Right lobe of liver (tissue), 6 donors: ENCODE results near the gene TMEM239. TPM values are rescaled to one million over a fixed set of nuclear protein-coding genes. Genes with fewer than 3 reads are reported as not detected.
A peak's percentile ranks its signal among the peaks of the same experiment; 100 is the strongest.

ENCODE experiments used
- ATAC-seq, 4 donors: fragments of 200-7000 bp; cut with Tn5 transposase; one replicate each; pipeline ENCODE4 v1.9.1; 2020; ENCODE audit warnings: mild to moderate bottlenecking in 4 of 4, moderate library complexity in 4 of 4
- DNase-seq, 3 donors: peaks; one replicate each; pipeline ENCODE4 v3.0.0-alpha.2; 2020
- H3K27ac ChIP-seq, 3 donors: fragments of 200-600 bp; one replicate each; pipeline ENCODE4 v1.8.0; 2022
- H3K27me3 ChIP-seq, 2 donors: fragments of 200-600 bp; one replicate each; pipeline ENCODE4 v1.8.0; 2022
- H3K36me3 ChIP-seq, 4 donors: fragments of 200-600 bp; sonication (generic) in 1 of 4; one replicate each; pipeline versions ENCODE4 v1.5.1 to v1.8.0; 2017 to 2022; ENCODE audit warnings: control low read depth in 1 of 4
- H3K4me1 ChIP-seq, 4 donors: fragments of 200-600 bp; sonication (generic) in 1 of 4; one replicate each; pipeline versions ENCODE4 v1.5.1 to v1.8.0; 2017 to 2022; ENCODE audit warnings: control low read depth in 1 of 4
- H3K4me3 ChIP-seq, 3 donors: fragments of 200-600 bp; one replicate each; pipeline ENCODE4 v1.8.0; 2022
- H3K9me3 ChIP-seq, 4 donors: fragments of 200-600 bp; sonication (generic) in 1 of 4; one replicate each; pipeline versions ENCODE4 v1.5.1 to v1.8.0; 2017 to 2022; ENCODE audit warnings: control low read depth in 1 of 4
- CTCF ChIP-seq, 4 donors: fragments of 200-600 bp in 3 of 4; fragments of 450-650 bp in 1 of 4; IDR thresholded peaks; one replicate each; pipeline versions ENCODE4 v1.5.1 to v1.8.0; 2016 to 2022; ENCODE audit warnings: antibody characterized with exemption in 4 of 4, mild to moderate bottlenecking in 2 of 4
- POLR2A ChIP-seq: fragments of 450-650 bp; IDR thresholded peaks from one replicate; pipeline ENCODE4 v1.6.1; 2017; ENCODE audit warnings: antibody characterized with exemption, mild to moderate bottlenecking
- WGBS: methylation state at CpG from one replicate; pipeline ENCODE4 v1.1.6; 2018; ENCODE audit warnings: low coverage, low lambda C conversion rate; ENCODE audit not compliant: insufficient coverage; ENCODE audit errors: missing lambda C conversion rate; 5-methylcytosine and 5-hydroxymethylcytosine counted together
- intact Hi-C, 2 donors: fragments of 100-400 bp; cut with DNase I; formaldehyde crosslinking; loops; one replicate each; pipeline versions ENCODE4 v1.11.2 to v1.14.1; 2022
- total RNA-seq, 6 experiments: library from RNA; depleted of rRNA in 2 of 6; stranded (reverse); fragments of >200 nt in 2 of 6; fragmentation: NEBNext Ultra II Directional in 3 of 6; extraction: Animal tissue kit (Norgen Biotek cat#: 25700) in 3 of 6; gene quantifications; one replicate each; pipeline versions ENCODE4 v1.1.0 to v1.2.4, GENCODE V29; 2016 to 2023
- donor health status: DM: no; HTN: yes; CAD: no.
- donor health status: DM: no; HTN: no; CAD: no.
- donor health status: DM: no; HTN: no; CAD: no.
- donor health status: DM: no; HTN: yes; CAD: no.
- donor health status: DM: no; HTN: yes; CAD: no.

The TMEM239 gene
- total RNA-seq, 6 experiments from 2014 or later = not detected

- intact Hi-C loops = no loop called here
- no peaks in the 10 kb centered on the region for H3K9me3 ChIP-seq
- no peaks in the 10 kb centered on the region for H3K36me3 ChIP-seq
- no peak overlapping the region for H3K27ac ChIP-seq
- H3K4me1 ChIP-seq = no peaks in the 10 kb centered on the region
- no peak for TF ChIP-seq POLR2A
- no peak for TF ChIP-seq CTCF (IDR thresholded peaks at IDR 0.05)
- no CpG with 5 or more reads among the region's 2 CpGs for WGBS
- H3K27me3 ChIP-seq = peaks cover 0 to 18% of the 10 kb centered on the region in 2 donors
- H3K4me3 ChIP-seq = no peak overlapping the region
- ATAC-seq (no peak), DNase-seq (no peak)
These were observed 1.2 kb downstream of the TMEM239 start for GRCh38 chr20:2817341-2817726.

GRCh38 chr20:2817891-2818595 lies 1.9 kb downstream of the TMEM239 start:
- ATAC-seq (no peak), DNase-seq (no peak)
- intact Hi-C loops = no loop called here

GRCh38 chr20:2820084-2820895 lies 4.1 kb downstream of the TMEM239 start:
- no peak overlapping the region for H3K4me3 ChIP-seq
- H3K9me3 ChIP-seq = no peaks in the 10 kb centered on the region
- no peaks in the 10 kb centered on the region for H3K36me3 ChIP-seq
- no peak overlapping the region for H3K27ac ChIP-seq
- TF ChIP-seq POLR2A (no peak), CTCF (IDR thresholded peaks at IDR 0.05) (no peak)
- DNase-seq (no peak), ATAC-seq (peak in 1 of 4 donors; percentile 14)
- WGBS = 38% methylated on average over 10 of the region's 32 CpGs
- intact Hi-C loops = no loop called here
- H3K27me3 ChIP-seq = peaks cover 0 to 18% of the 10 kb centered on the region in 2 donors
- H3K4me1 ChIP-seq = no peaks in the 10 kb centered on the region

More at GRCh38 chr20:2817891-2818595, 1.9 kb downstream of the TMEM239 start:
- Histone ChIP-seq H3K27me3 (peaks cover 0 to 18% of the 10 kb centered on the region in 2 donors), H3K4me1 (no peaks in the 10 kb centered on the region), H3K27ac (no peak overlapping the region), H3K4me3 (no peak overlapping the region), H3K9me3 (no peaks in the 10 kb centered on the region), H3K36me3 (no peaks in the 10 kb centered on the region)
- WGBS = 54% methylated on average over 3 of the region's 7 CpGs
- TF ChIP-seq POLR2A (no peak), CTCF (IDR thresholded peaks at IDR 0.05) (no peak)

GRCh38 chr20:2820896-2821869 lies 5.0 kb downstream of the TMEM239 start:
- DNase-seq (peak in 1 of 3 donors; percentile 40), ATAC-seq (peak in 2 of 4 donors; percentile 9 to 37)
- no peaks in the 10 kb centered on the region for H3K4me1 ChIP-seq
- H3K27me3 ChIP-seq = peaks cover 0 to 18% of the 10 kb centered on the region in 2 donors
- H3K9me3 ChIP-seq = no peaks in the 10 kb centered on the region
- no peak for TF ChIP-seq POLR2A
- no peak for TF ChIP-seq CTCF (IDR thresholded peaks at IDR 0.05)
- 14% methylated on average over 5 of the region's 68 CpGs for WGBS
- intact Hi-C loops = no loop called here
- H3K27ac ChIP-seq = no peak overlapping the region
- no peaks in the 10 kb centered on the region for H3K36me3 ChIP-seq
- no peak overlapping the region for H3K4me3 ChIP-seq
